Breast epithelium (tissue), 3 donors: ENCODE measurements around the gene ITPRIP.

ENCODE experiments used
- CTCF ChIP-seq, 3 donors: fragments of 450-650 bp; IDR thresholded peaks; one replicate each; pipeline ENCODE4 v1.5.1; 2016 to 2017; ENCODE audit warnings: antibody characterized with exemption in 3 of 3, mild to moderate bottlenecking in 3 of 3, moderate library complexity in 3 of 3
- POLR2A ChIP-seq: fragments of 450-650 bp; IDR thresholded peaks from one replicate; pipeline ENCODE4 v1.6.1; 2016; ENCODE audit warnings: antibody characterized with exemption, mild to moderate bottlenecking, moderate library complexity

- TF ChIP-seq CTCF (IDR thresholded peaks at IDR 0.05) (no peak), POLR2A (no peak)
These were observed 5.8 kb downstream of the ITPRIP start for GRCh38 chr10:104332243-104333031.
